ENCODE measurements around the gene FIG4. TPM values are rescaled to one million over a fixed set of nuclear protein-coding genes. Genes with fewer than 3 reads are reported as not detected.

FIG4 gene
- total RNA-seq, 1 experiment from 2014 or later = 23.1 TPM

GRCh38 chr6:109821428-109821827 lies 130.3 kb downstream of the FIG4 start:
- Histone ChIP-seq H2BK20ac (ENCODE audit: low read depth, low read length, poor library complexity, severe bottlenecking) (no peak overlapping the region), H3K23ac (ENCODE audit: insufficient read length, low read depth, low read length) (no peak overlapping the region), H3K4ac (ENCODE audit: low read depth, low read length) (no peak overlapping the region), H4K5ac (ENCODE audit: insufficient read length, low read depth, low read length) (no peak overlapping the region), H4K91ac (ENCODE audit: insufficient read length, low read depth, low read length) (no peak overlapping the region), H4K20me1 (ENCODE audit: control insufficient read depth, insufficient read depth, insufficient read length) (no peaks in the 10 kb centered on the region), H3K4me2 (ENCODE audit: insufficient read depth, insufficient read length, low read length) (no peak overlapping the region), H4K8ac (replicated peaks; ENCODE audit: insufficient read length, low read depth, low read length) (no peak overlapping the region), H2AK5ac (ENCODE audit: insufficient read length, low read length) (no peak overlapping the region), H2BK15ac (ENCODE audit: low read depth, low read length) (no peak overlapping the region), H2AFZ (ENCODE audit: low read length) (no peak overlapping the region), H3K14ac (ENCODE audit: insufficient read depth, low read length) (no peak overlapping the region), H3K79me2 (ENCODE audit: insufficient read depth, low read length) (no peaks in the 10 kb centered on the region), H3K27me3 (ENCODE audit: insufficient read depth, low read length) (no peaks in the 10 kb centered on the region), H3K4me1 (ENCODE audit: insufficient read depth, low read length) (no peaks in the 10 kb centered on the region), H3K79me1 (ENCODE audit: insufficient read depth, low read depth, low read length, poor library complexity, severe bottlenecking) (no peaks in the 10 kb centered on the region), H3K27ac (ENCODE audit: insufficient read length, low read depth, low read length) (no peak overlapping the region), H3T11ph (ENCODE audit: low read length) (no peak overlapping the region), H3K18ac (ENCODE audit: insufficient read length, low read depth, low read length) (no peak overlapping the region), H2BK120ac (ENCODE audit: low read depth, low read length, poor library complexity, severe bottlenecking) (no peak overlapping the region), H2BK12ac (ENCODE audit: insufficient read length, low read depth, low read length) (no peak overlapping the region), H3K56ac (ENCODE audit: insufficient read length, low read depth, low read length) (no peak overlapping the region), H2BK5ac (ENCODE audit: insufficient read length, low read length) (no peak overlapping the region), H3K23me2 (ENCODE audit: insufficient read length, low read depth, low read length, poor library complexity, severe bottlenecking) (no peaks in the 10 kb centered on the region), H3K9me3 (ENCODE audit: control insufficient read depth, low read depth, low read length) (no peaks in the 10 kb centered on the region), H3K9ac (ENCODE audit: extremely low read depth, insufficient read length, low read length) (no peak overlapping the region)
- Mint-ChIP-seq H3K27ac (no peak overlapping the region; a peak in 1 of 7 replicates), H3K9me3 (no peaks in the 10 kb centered on the region), H3K36me3 (ENCODE audit: insufficient read depth in 1 of 3, low read depth in 3 of 3) (peaks cover 0 to 10% (median 8%) of the 10 kb centered on the region in 3 experiments; a peak in 6 of 7 replicates), H3K4me1 (peaks cover 10% of the 10 kb centered on the region in 2 experiments), H3K27me3 (ENCODE audit: low read depth) (no peaks in the 10 kb centered on the region), H3K4me3 (no peak overlapping the region)
- no peak for TF ChIP-seq CTCF (conservative IDR thresholded peaks at IDR 0.05)
- WGBS (ENCODE audit: extremely low coverage, insufficient read length, low lambda C conversion rate) = no CpG with 5 or more reads among the region's 2 CpGs
- no peak for DNase-seq
